Measurements from ENCODE around the gene ANXA4.
A peak's percentile ranks its signal among the peaks of the same experiment; 100 is the strongest.

ANXA4 gene

DNA sequence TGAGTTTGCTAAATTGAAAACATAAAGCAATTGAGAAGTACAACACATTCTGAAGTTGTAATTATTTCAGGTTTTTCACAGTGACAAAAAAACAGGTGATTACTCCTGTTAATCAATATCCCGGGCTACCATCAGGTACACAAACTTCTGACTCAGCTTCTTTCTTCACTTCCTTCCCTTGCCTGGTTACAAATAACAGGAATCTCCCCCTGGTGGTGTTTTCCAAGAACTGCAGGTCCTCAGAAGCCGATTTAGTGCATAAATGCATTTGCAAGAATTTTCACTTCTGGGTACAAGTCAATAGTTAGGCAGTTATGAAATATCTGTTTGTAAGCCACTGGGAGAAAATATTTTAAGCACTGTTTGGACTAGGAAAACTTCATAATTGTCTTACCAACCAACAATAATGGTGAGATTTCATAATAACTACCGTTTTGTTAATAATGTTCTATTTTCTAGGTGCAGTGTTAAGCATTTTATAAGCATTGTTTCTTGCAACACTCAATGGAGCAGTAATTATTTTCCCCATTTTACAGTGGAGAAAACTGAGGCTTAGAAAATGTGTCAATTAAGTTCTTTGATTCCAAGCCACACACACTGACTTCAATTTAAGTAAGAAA lies 75.1 kb downstream of the ANXA4 start:
- Histone ChIP-seq H3K36me3 (ENCODE audit: control insufficient read depth, insufficient read depth, low read length) (peaks cover 9% of the 10 kb centered on the region), H3K4me3 (replicated peaks; ENCODE audit: low read depth, low read length) (no peak overlapping the region), H3K27me3 (replicated peaks; ENCODE audit: control insufficient read depth, insufficient read depth, low read length) (no peaks in the 10 kb centered on the region)
- TF ChIP-seq, protein P1, sequence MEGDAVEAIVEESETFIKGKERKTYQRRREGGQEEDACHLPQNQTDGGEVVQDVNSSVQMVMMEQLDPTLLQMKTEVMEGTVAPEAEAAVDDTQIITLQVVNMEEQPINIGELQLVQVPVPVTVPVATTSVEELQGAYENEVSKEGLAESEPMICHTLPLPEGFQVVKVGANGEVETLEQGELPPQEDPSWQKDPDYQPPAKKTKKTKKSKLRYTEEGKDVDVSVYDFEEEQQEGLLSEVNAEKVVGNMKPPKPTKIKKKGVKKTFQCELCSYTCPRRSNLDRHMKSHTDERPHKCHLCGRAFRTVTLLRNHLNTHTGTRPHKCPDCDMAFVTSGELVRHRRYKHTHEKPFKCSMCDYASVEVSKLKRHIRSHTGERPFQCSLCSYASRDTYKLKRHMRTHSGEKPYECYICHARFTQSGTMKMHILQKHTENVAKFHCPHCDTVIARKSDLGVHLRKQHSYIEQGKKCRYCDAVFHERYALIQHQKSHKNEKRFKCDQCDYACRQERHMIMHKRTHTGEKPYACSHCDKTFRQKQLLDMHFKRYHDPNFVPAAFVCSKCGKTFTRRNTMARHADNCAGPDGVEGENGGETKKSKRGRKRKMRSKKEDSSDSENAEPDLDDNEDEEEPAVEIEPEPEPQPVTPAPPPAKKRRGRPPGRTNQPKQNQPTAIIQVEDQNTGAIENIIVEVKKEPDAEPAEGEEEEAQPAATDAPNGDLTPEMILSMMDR (IDR thresholded peaks at IDR 0.05; ENCODE audit: insufficient read depth, low read length, poor library complexity, severe bottlenecking), result peak; percentile 74
- peak; percentile 31 for DNase-seq (ENCODE audit: extremely low read depth, insufficient read length)

DNA sequence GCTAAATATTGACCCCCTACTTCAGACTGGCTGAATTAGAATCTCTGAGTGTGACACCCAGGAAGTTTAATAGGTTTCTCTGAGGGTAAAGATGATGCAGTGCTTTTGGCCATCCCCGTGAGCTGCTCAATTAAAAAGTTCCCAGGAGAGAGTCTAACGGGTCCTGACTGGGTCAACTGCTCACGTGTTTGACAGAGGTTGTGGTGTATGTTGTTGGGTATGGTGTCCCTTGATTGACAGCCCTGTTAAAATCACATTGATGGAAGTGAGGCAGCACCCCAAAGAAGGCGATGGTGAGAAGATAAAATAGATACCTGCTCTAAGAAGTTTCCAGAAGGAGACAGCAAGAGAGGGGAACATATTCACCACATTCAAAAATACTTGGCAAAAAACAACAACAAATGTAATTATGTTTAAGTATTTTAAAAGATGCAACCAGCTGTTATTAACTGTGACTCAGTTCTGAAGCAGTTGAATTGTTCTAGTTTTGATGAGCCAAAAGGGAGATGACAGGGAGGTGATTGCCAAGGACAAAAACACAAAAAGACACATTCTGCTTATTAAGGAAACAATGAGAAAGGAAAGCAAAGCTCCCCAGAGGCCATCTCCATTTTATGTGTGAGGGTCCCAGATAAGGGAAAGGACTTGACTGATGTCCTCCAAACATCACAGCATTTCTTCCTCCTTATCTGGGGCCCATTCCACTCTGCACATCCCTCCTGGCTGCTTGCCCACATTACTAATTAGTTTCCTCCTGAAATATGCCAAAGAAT lies 76.0 kb downstream of the ANXA4 start:
- TF ChIP-seq, protein P1 (IDR thresholded peaks at IDR 0.05; ENCODE audit: insufficient read depth, low read length, poor library complexity, severe bottlenecking), result no peak

GRCh38 chr2:69827796-69828540 lies 86.0 kb downstream of the ANXA4 start:
- DNase-seq (ENCODE audit: extremely low read depth, insufficient read length), result no peak
- H3K36me3 ChIP-seq (ENCODE audit: control insufficient read depth, insufficient read depth, low read length), result no peaks in the 10 kb centered on the region
- TF ChIP-seq, protein P1 (IDR thresholded peaks at IDR 0.05; ENCODE audit: insufficient read depth, low read length, poor library complexity, severe bottlenecking), result no peak
- no peaks in the 10 kb centered on the region for H3K27me3 ChIP-seq (replicated peaks; ENCODE audit: control insufficient read depth, insufficient read depth, low read length)
- H3K4me3 ChIP-seq (replicated peaks; ENCODE audit: low read depth, low read length), result no peak overlapping the region

More for the DNA sequence above, 76.0 kb downstream of the ANXA4 start:
- no peak for DNase-seq (ENCODE audit: extremely low read depth, insufficient read length)
- Histone ChIP-seq H3K36me3 (ENCODE audit: control insufficient read depth, insufficient read depth, low read length) (peaks cover 3% of the 10 kb centered on the region), H3K27me3 (replicated peaks; ENCODE audit: control insufficient read depth, insufficient read depth, low read length) (no peaks in the 10 kb centered on the region), H3K4me3 (replicated peaks; ENCODE audit: low read depth, low read length) (no peak overlapping the region)

DNA sequence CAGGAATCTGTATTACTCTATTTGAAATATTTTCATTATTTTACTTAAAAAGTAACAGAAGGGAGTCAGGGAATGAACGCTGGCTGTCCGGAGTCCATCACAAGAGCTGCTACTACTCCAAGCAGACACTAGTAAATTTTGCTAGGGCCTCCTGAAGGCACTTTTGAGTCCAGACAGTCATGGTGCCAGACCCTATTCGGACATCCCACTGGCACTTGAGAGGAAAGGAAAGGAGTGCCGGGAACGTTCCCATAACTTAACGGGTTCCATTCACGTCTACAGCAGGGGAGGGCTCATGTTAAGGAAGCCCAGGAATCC lies 87.0 kb downstream of the ANXA4 start:
- Histone ChIP-seq H3K36me3 (ENCODE audit: control insufficient read depth, insufficient read depth, low read length) (no peaks in the 10 kb centered on the region), H3K4me3 (replicated peaks; ENCODE audit: low read depth, low read length) (peak overlapping the region; percentile 95), H3K27me3 (replicated peaks; ENCODE audit: control insufficient read depth, insufficient read depth, low read length) (no peaks in the 10 kb centered on the region)
- TF ChIP-seq, protein P1 (IDR thresholded peaks at IDR 0.05; ENCODE audit: insufficient read depth, low read length, poor library complexity, severe bottlenecking), result no peak
- DNase-seq (ENCODE audit: extremely low read depth, insufficient read length), result no peak

GRCh38 chr2:69829256-69830044 lies 87.5 kb downstream of the ANXA4 start, which contains the start of gene GMCL1:
Gene GMCL1 (plus strand): TSS chr2:69829660. CDS start chr2:69829893, 233 bp downstream.
- TF ChIP-seq, protein P1 (IDR thresholded peaks at IDR 0.05; ENCODE audit: insufficient read depth, low read length, poor library complexity, severe bottlenecking), result no peak
- peak within 1 kb of the TSS; percentile 95 for H3K4me3 ChIP-seq (replicated peaks; ENCODE audit: low read depth, low read length)
- peak; percentile 99 for DNase-seq (ENCODE audit: extremely low read depth, insufficient read length)
- no peaks in the 10 kb centered on the region for H3K36me3 ChIP-seq (ENCODE audit: control insufficient read depth, insufficient read depth, low read length)
- H3K27me3 ChIP-seq (replicated peaks; ENCODE audit: control insufficient read depth, insufficient read depth, low read length), result no peaks in the 10 kb centered on the region

Data from GM06990 (cell line).